HG02571 (cell line): ENCODE results near the gene ADARB2.
"Not testable (repeated sequence)": the region's sequence is repeated elsewhere in the genome, so short reads cannot be mapped to it uniquely, and the experiment has no call there.

Source experiments
- ATAC-seq: cut with Tn5 transposase; IDR thresholded peaks from one replicate; pipeline ENCODE4 v1.9.1; 2021; ENCODE audit warnings: mild to moderate bottlenecking, moderate library complexity; ENCODE audit not compliant: unreplicated experiment

ADARB2 gene

DNA sequence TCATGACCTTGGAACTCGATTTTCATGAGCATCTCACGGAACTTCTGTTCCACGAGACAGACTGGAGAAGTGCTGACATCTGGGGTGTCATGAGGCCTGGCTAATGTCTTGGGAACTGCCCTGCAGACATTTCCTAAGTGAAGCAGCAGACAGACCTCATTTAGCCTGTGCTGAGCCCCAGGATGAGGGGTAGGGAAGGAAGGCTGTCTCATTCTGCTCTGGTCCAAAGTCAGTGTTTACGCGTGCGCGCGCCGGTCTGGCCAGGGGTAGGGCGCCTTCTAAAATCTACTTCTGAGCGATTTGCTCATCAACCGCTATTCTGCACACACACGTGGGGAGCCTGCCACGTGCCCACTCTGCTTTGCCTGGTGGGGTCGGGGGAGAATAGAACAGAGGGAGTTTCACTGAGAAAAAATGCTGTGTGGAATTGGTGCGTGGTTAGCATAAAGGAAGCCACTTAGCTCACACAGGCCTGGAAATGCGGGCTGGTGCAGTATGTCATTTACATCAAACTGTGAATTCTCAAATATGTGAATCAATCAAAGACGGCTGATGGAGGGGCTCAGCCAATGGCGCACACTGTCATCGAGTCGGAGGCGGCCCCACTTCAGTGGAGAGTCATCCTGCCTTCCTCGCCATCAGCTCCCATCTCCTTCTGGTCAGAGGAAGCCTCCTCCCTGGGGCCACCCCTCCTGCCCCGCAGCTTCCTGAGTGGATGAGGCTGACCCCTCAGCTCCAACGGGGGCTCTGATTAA is 335.1 kb downstream of the ADARB2 start:
- ATAC-seq = no peak

DNA sequence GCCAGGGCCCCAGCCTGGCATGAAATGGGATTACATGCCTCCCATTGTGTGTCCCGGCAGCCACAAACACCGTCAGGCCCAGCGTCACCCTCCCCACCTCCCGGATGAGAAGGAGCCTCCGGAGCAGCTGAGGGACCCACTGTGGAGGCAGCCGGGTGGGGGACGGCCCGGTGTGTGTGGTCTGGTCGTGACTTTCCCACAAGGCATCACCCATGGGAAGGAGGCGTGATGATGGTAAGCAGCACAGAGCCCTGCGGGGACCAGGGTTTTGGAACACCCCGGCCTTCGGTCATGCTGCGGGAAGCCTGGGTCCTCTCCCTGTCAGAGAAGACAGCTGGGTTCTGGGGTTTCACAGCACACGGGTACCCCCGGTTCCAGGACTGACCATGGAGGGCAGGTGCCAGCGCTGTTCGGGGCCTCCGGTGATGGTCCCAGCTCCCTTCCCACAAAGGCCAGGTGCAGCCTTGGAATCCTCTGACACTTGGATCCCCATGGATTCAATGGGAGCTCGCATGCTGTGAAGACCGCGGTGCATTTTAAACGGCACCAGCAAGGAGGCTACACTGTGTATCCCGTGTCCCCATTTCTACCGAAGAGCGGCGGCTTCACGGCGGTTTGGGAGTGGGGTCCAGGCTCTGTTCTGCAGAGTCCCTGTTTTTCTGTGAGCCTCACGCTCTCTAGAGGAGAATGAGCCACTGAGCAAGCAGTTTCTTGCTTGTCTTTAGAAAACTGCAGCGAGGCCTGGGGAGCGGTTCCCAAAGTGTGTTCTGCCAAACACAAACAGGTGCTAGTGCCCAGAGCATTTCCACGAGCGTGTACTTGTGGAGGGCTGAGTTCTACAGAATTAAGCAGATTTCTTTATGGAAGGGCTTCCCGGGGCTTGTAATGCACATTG is 336.0 kb downstream of the ADARB2 start:
- no peak for ATAC-seq

DNA sequence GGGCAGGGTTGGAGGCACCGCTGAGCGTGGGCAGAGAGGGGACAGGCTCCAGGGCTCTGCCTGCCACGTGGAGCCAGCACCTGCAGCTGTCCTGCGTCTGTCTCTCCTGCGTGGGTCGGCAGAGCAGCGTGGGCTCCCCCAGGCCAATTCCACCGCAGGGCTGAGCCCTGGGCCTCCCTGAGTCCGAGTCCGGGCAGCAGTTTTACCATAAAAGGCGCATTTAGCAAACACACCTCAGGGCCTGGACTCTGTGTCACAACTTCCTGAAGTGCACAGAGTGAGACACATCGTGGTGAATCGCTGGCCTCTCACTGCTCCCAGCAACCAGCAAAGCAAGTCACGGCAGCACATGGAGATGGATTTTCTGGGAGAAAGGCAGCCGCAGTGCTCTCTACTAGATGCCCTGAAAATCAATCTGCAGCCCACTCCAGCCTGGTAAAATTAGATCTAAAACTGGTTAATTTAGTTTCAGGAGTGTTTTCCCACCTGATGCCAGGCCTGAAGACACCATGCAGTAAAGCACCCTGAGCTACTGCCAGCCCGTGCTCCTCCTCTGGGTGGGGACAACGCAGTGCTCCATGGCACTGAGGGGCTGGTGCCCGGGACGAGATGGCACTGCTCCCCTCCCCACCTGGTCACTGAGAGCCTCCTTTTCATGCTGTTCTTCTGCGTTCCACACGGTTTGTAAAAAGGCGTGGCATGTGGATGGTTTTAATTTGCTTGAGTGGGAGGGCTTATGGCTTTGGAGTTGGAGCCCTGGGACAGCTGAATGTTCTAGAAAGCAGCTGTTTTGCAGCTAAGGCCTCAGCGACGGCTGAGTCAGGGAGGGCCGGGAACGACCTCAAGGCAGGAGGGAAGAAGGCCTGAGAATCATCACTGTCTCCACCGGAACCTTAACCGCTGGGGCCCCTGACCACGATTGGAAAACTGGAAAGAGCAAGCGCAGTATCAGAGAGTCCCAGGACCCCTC is 336.9 kb downstream of the ADARB2 start:
- no peak for ATAC-seq

DNA sequence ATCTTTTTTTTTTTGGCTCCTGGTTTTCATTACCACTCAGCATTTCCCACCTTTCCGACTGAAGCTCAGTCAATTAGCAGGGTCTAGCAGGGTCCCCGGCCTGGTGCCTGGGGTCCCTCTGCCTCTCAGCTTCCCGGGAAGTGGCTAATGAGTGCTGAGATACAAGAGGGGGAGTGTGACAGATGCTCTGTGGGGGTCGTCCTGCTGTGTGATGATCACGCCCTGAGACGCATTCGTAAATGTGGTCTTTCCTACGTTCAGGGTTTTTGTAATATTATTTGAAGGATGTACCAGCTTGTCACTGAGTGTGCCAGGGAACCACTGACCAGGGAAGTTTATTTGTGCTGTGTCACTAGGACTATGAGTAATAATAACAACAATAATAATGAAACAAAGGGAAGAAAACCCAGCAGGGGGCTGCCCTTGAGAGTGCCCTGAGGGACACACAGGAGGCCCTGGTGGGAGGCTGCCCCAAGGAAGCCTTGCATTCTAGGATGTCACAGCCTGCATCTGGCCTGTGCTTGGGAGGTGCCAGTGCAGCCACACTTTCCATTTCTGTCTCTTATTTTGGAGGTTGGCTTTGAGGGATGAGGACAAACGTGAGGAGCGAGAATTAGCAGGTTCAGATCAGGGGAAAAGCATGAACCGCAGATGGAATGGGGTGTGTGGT is 337.8 kb downstream of the ADARB2 start:
- no peak for ATAC-seq

DNA sequence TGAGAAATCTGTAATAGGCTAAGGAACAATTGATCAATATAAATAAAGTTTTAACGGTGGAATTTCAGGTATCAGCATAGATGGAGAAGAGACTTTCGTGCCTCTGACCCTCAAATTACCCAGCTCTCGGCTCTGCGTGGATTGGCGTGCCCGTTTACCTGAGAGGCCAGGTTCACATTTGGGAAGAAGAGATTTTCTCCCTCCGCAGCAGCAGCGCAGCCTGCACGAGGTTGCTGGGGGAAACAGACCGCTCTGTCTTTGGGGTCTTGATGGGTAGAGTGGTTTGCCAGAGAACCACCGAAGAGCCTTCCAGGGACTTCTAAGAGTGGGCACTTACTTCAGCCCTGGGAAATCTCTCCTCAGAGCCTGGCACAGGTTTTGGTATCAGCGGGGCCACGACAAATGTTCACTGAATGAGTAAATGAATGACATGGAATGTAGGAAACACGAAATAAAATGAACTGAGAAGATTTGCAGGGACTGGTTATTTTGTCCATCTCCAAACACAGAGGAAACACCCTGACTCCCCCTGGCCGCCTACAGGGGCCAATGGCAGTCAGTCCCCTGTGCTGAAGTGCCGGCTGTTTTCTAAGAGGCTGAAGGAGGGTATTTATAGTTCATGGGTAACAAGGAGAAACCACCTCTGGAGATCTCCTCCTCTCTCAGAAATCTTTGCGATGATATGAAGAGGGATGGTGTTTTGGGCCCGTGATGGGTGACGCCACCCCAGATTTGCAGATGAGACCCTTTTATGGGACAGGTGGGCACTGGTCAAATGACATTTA is 338.5 kb downstream of the ADARB2 start:
- no peak for ATAC-seq

DNA sequence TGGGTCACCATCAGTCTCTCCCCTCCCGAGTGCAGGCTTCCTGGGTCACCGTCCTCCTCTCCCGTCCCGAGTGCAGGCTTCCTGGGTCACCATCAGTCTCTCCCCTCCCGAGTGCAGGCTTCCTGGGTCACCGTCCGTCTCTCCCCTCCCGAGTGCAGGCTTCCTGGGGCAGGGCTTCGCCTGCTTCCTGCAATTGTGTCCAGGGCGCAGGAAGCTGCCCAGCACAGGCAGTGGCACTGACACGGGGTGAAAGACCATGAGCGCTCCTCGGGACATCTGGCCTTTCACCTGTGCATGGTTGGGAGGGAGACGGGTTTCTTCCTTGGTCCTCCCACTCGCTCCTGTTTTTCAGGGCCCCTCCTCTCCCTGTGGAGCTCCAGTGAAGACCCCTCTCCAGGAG is 339.2 kb downstream of the ADARB2 start:
- not testable (repeated sequence) for ATAC-seq

DNA sequence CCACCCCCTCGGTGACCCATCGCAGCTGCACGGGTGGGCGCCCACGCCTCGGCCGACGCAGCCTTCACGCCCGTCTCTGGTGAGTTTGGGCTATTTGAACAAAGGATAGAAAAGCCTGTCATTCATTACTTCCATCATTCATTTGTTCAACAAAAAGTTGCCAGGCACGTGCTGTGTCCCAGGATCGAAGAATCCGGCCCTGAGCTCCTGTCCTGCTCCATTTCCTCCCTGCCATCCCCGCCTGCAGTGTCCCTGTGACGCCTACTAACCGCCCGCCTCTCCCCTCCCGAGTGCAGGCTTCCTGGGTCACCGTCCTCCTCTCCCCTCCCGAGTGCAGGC is 341.1 kb downstream of the ADARB2 start:
- ATAC-seq = no peak

DNA sequence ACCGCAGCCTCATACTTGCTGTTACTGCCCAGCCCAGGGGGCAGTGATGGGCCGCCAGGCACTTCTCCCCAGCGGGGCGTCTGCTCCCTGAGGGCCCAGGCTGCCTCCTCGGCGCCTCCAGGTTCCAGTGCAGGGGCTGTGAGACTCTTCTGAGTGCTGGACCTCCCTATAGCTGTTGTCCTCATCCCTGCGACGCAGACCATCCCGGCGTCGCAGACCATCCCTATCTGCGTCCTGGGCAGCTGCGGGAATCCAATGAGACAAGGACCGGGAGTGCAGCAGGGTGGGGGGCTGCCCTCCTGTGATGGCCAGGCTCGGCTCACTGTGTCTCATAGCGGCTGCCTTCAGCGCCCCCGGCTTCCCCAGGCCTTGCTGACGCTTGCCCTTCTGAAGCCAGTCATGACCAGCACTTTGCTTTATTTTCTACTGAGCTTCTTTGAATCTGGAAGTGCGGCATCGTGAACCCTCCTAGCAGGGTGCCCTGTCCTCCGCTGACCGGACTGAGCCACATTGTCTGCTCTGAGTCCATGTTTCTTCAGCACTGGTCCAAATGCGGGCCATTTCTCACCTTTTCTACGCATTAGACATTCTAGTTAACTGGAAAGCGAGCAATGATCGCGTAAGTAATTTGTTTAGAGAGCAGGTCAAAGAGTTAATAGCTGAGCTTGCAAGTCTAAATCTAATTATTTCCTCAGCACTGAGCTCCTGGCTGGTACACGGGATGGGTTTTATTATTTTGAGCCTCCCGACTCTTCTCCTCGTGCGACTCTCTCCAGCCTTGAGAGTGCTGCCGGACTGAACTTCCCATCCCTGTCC is 341.6 kb downstream of the ADARB2 start:
- no peak for ATAC-seq

DNA sequence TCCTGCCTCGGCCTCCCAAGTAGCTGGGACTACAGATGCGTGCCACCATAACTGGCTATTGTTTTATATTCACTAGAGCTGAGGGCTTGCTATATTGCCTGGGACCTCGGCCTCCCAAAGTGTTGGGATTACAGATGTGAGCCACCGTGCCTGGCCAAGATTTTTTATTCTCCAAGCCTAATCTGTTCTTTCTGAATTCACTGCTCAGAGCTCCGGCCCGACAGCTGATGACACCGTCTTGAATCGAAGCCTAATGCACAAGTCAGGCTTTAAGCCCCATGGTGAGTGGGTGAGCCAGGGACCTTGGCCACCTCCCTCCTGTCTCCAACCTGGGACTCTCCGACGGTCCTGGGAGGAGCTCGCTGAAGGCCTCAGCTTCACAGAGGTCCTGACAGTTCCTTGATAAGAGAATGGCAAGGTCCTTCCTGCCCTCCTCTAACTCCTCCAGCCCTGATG is 342.3 kb downstream of the ADARB2 start:
- ATAC-seq = no peak

DNA sequence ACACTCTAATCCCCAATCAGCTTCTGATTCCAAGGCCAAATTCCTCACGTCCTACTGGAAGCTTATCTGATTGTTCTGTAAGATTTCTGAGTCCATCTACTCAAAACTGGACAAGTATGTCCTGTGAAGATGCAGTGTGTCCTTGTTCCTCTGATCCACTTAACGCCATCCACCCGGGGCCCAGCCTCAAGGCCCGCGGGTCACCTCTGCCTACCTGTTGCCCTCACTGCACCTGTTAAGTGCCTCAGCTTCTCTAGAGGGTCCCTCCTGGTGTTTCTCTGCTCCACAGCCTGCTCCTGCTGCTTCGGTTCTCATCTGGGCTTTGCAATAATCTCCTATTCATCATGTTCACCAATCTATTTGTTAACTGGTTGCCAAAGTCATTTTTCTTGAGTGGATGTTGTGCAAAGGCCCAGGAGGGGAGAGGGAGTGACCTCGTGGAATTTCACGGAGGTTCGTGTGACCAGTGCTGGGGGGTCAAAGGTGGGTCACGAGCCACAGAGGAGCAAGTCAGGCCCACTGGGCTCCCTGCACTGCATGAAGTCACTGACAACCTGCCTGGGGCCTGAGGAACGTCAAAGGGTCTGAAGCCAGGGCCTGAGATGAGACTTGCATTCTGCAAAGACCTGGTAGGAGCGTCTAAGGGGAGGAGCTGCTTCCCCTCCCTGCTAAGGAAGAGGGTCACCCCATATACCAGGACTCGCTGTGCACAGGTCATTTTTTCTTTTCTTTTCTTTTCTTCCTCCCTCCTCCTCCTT is 343.0 kb downstream of the ADARB2 start:
- ATAC-seq = no peak

DNA sequence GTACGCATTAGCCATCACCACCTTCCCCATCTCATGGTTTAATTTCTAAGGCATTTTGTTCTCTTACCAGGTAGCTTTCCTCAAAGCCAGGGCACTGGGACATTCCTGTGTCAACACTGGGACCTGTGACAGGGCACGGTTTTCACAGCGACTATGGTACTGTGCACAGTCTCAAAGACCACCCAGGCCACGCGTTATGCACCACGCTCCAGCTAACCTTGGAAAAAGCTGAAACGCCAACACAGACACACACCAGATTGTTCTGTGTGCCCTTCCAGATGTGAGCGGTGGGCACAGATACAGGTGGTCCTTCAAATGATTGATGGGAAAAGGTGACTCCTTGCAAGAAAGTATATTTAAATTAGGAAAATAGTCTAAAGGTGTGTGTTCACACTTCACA is 343.8 kb downstream of the ADARB2 start:
- ATAC-seq = no peak

DNA sequence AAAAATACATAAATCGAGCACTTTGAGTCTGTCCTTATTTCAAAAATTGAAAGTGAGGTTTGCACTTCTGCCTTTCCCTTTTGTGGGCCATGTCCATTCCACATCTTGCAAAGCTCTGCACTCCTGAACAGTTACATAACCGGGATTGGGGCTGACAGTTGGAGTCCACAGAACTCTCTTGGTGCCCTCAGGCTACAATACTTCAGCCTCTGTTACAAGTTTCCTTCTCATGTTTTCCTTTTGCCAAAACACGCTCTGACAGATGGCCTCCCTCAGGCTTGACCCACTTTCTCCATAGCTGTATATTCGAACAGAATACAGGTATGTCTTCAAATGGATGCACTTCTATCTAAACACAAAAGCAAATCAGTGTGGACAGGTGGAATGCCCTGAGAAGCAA is 345.2 kb downstream of the ADARB2 start:
- no peak for ATAC-seq

DNA sequence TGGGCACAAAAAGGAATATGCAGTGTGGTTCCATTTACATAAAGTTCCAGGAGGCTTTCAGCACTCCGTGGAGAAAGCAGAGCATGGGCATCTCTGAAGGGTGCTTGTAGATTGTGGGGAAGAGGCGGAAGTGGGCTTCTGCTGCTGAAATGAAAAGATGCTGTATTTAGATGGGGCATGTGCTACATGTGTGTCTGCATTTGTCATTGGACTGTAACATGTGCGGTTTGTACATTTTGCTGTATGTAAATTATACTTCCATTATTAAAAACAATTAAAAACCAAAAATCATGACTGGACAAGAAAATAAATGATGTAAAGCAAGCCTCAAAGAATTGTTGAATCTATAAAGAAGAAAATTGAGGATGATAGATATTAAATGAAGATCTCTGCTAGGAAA is 347.1 kb downstream of the ADARB2 start:
- ATAC-seq = no peak

DNA sequence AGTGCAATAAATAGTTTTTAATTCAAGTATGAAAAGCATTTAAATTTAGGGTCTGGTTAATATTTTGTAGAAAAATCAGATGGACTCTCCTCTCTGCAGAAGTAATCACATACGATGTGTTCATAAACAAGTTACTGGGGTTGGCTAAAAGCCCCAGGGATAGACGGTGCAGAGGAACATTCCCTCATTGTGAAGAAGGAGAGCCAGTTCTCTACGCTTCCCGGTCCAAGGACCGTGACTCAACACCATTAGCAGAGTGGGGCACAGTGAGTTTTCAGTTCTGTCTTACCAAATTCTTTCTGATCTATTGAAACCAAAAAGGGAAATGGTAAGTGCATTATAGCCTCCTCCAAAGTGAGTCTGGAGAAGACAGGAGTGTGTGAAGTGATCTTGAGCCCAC is 353.3 kb downstream of the ADARB2 start:
- ATAC-seq = no peak

DNA sequence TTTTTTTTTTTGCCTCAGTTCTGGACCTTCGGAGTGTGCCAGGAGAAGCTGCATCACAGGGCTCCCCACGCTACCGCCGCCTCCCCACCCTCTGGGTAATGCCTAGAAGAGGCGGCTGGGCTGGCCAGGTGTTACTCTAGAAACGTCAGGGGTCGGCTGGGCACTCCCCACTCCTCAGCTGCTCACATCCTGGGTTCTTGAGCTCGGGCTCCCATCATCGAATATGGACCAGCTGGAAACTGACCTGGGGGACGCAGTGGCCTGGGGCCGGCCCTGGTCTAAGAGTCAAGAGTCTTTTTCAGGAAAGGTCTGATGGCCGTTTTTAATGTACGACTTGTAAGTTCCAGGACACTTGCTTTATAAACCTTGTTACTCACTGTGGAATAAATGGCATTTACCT is 354.6 kb downstream of the ADARB2 start:
- ATAC-seq = no peak

DNA sequence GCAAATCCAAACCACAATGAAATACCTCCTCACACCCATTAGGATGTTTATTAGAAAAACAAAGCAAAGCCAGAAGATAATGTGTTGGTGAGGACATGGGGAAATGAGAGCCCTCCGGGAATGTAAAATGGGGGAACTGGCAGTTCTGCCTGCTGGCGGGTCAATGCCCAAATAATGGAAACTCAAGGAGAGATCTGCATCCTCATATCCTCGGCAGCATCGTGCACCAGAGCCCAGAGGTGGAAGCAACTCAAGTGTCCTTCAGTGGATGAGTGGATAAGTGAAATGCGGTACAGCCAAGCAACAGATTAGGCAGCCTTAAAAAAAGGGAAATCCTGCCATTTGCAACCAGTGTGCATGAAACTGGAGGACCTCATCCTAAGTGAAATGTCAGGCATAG is 356.0 kb downstream of the ADARB2 start:
- ATAC-seq = no peak

DNA sequence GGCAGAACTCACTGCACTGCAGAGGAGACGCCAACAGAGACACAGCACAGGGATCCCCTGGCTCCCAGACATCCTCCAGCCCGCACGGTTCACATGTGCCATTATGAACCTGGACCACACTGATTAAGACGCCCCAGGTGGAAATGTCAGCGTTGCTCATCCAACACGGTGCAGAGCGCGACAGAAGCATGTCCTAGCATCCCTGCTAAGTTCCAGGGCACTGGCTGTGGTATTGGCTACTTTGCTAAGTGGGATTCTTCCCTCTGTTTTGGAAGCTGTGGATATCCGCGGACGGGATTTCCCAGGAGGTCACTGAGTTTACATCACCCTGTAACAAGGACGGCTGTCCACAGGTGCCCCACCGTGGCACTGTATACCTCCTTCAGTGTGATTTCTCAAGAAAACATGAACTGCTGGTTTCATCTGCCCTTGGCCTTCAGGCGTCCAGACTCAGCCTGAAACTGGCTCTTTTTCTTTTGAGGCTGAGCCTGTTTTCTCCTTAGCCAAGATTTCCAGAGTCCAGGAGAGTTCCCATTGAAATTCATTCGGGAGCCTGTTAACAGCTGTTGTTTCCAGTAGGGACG is 357.1 kb downstream of the ADARB2 start:
- ATAC-seq = no peak

DNA sequence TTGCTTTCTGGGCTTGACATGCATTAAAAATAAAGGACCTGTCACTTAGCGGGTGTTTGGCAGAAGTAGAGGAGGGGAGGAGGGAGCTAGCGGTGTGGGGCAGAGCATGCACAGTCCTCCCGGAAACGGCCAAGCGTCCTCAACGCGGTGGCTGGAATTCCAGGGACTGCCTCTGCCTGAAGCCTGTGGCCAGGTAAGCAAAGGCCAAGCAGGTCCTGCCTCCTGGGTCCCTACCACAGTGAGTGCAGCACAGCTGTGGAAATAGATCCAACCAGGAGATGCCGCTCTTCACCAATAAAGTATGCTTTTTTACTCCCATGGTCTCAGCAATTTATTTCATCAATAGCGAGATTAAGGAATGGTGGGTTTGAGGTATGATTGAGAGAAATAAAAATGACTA is 357.7 kb downstream of the ADARB2 start:
- ATAC-seq = no peak
